Pancreas (tissue), 10 donors: ENCODE data around the gene RNF125. TPM values are rescaled to one million over a fixed set of nuclear protein-coding genes. Genes with fewer than 3 reads are reported as not detected.
A peak's percentile ranks its signal among the peaks of the same experiment; 100 is the strongest.

Source experiments
- ATAC-seq, 4 donors: fragments of 200-7000 bp; cut with Tn5 transposase; one replicate each; pipeline versions ENCODE4 v1.8.0 to v1.9.1; 2020; ENCODE audit warnings: mild to moderate bottlenecking in 4 of 4, moderate library complexity in 4 of 4
- DNase-seq, 6 donors: peaks; one replicate each; pipeline ENCODE4 v3.0.0-alpha.2; 2020
- FAIRE-seq: peaks from 2 replicates; lab custom pipeline; 2012; peaks lifted over from hg19 to GRCh38; lab: Jason Lieb, UNC
- H3K27ac ChIP-seq, 4 donors: fragments of 200-600 bp; sonication (generic); 1 replicate in 3 of 4; 2 replicates in 1 of 4; pipeline versions ENCODE4 v1.5.0 to v1.8.0; 2020
- H3K27me3 ChIP-seq, 4 donors: fragments of 200-600 bp; one replicate each; pipeline ENCODE4 v1.8.0; 2021
- H3K36me3 ChIP-seq, 3 donors: fragments of 200-600 bp; sonication (generic) in 1 of 3; one replicate each; pipeline versions ENCODE4 v1.5.0 to v1.8.0; 2020 to 2021
- H3K4me1 ChIP-seq, 3 donors: fragments of 200-600 bp; one replicate each; pipeline ENCODE4 v1.8.0; 2021
- H3K4me3 ChIP-seq, 4 donors: fragments of 200-600 bp; sonication (generic) in 2 of 4; one replicate each; pipeline versions ENCODE4 v1.5.0 to v1.8.0; 2020 to 2021
- H3K9me3 ChIP-seq, 4 donors: fragments of 200-600 bp; one replicate each; pipeline ENCODE4 v1.8.0; 2021
- WGBS, 2 donors: extraction: QIAGEN DNeasy Blood & Tissue Kit; methylation state at CpG; one replicate each; pipeline ENCODE4 v1.1.7; 2013; 5-methylcytosine and 5-hydroxymethylcytosine counted together
- intact Hi-C, 3 donors: fragments of 100-400 bp; cut with DNase I; formaldehyde crosslinking; loops; one replicate each; pipeline versions ENCODE4 v1.11.1 to v1.14.2; 2022
- polyA plus RNA-seq, 2 donors: library from polyadenylated mRNA; stranded (reverse); fragments of 200-250 nt; gene quantifications; one replicate each; pipeline ENCODE4 v1.2.3, GENCODE V29; 2013
- total RNA-seq, 6 donors: library from RNA; stranded (reverse); fragmentation: NEBNext Ultra II Directional in 4 of 6; extraction: Animal tissue kit (Norgen Biotek cat#: 25700) in 4 of 6; gene quantifications; one replicate each; pipeline versions ENCODE4 v1.2.1 to v1.2.4, GENCODE V29; 2021 to 2023
- TF ChIP-seq, protein P1 (sequence below), 4 donors: fragments of 200-600 bp; sonication (generic) in 3 of 4; IDR thresholded peaks; one replicate each; pipeline versions ENCODE4 v1.5.0 to v1.8.0; 2021; ENCODE audit warnings: antibody characterized with exemption in 4 of 4
- donor health status: healthy with polysubstance abuse.
- donor health status: DM: no; HTN: no; CAD: no; lungs with moderate emphysema.
- donor health status: DM: no; HTN: no; CAD: no.
- donor health status: control.
- donor health status: control.
- donor health status: Bipolar disorder and iron deficiency.
- donor health status: DM: yes; HTN: yes; CAD: no.
- donor health status: DM: no; HTN: no; CAD: no.
- donor health status: DM: no; HTN: no; CAD: no.
- donor health status: DM: yes; HTN: yes; CAD: no.

Gene RNF125
- total and polyA plus RNA-seq, 8 donors: 0.92 to 3.5 (median 2.1) TPM

DNA sequence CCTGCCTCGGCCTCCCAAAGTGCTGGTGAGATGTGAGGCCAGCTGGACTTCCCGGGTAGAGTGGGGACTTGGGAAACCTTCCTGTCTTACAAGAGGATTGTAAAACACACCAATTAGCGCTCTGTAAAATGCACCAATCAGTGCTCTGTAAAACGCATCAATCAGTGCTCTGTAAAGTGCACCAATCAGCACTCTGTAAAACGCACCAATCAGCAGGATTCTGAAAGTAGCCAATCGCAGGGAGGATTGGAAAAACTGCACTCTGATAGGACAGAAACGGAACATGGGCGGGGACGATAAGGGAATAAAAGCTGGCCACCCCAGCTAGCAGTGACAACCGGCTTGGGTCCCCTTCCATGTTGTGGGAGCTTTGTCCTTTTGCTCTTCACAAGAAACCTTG lies 19.0 kb downstream of the RNF125 start:
- Histone ChIP-seq H3K27ac (no peak overlapping the region), H3K9me3 (no peaks in the 10 kb centered on the region), H3K4me3 (no peak overlapping the region), H3K4me1 (no peaks in the 10 kb centered on the region), H3K36me3 (no peaks in the 10 kb centered on the region), H3K27me3 (no peaks in the 10 kb centered on the region)
- WGBS, 2 donors: 96 to 98% methylated on average over 10 of the region's 10 CpGs
- no peak for FAIRE-seq
- no peak for ATAC-seq
- TF ChIP-seq, protein P1, sequence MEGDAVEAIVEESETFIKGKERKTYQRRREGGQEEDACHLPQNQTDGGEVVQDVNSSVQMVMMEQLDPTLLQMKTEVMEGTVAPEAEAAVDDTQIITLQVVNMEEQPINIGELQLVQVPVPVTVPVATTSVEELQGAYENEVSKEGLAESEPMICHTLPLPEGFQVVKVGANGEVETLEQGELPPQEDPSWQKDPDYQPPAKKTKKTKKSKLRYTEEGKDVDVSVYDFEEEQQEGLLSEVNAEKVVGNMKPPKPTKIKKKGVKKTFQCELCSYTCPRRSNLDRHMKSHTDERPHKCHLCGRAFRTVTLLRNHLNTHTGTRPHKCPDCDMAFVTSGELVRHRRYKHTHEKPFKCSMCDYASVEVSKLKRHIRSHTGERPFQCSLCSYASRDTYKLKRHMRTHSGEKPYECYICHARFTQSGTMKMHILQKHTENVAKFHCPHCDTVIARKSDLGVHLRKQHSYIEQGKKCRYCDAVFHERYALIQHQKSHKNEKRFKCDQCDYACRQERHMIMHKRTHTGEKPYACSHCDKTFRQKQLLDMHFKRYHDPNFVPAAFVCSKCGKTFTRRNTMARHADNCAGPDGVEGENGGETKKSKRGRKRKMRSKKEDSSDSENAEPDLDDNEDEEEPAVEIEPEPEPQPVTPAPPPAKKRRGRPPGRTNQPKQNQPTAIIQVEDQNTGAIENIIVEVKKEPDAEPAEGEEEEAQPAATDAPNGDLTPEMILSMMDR (IDR thresholded peaks at IDR 0.05): no peak
- no peak for DNase-seq
- intact Hi-C loops: no loop called here

- TF ChIP-seq, protein P1 (IDR thresholded peaks at IDR 0.05): no peak
- H3K4me3 ChIP-seq: no peak overlapping the region
- ATAC-seq: peak in 1 of 4 donors; percentile 25
- intact Hi-C loops: no loop called here
- FAIRE-seq: no peak
- H3K9me3 ChIP-seq: no peaks in the 10 kb centered on the region
- WGBS, 2 donors: 73 to 80% methylated on average over 3 of the region's 3 CpGs
- H3K27ac ChIP-seq: no peak overlapping the region
- no peaks in the 10 kb centered on the region for H3K4me1 ChIP-seq
- H3K27me3 ChIP-seq: no peaks in the 10 kb centered on the region
- H3K36me3 ChIP-seq: no peaks in the 10 kb centered on the region
- DNase-seq: no peak
Measured at GRCh38 chr18:32040936-32041335, 22.3 kb downstream of the RNF125 start.

GRCh38 chr18:32042337-32042736 lies 23.7 kb downstream of the RNF125 start:
- ATAC-seq: no peak
- no peaks in the 10 kb centered on the region for H3K4me1 ChIP-seq
- H3K27me3 ChIP-seq: no peaks in the 10 kb centered on the region
- no peaks in the 10 kb centered on the region for H3K9me3 ChIP-seq
- no peak overlapping the region for H3K4me3 ChIP-seq
- TF ChIP-seq, protein P1 (IDR thresholded peaks at IDR 0.05): no peak
- DNase-seq: no peak
- no peaks in the 10 kb centered on the region for H3K36me3 ChIP-seq
- H3K27ac ChIP-seq: no peak overlapping the region
- intact Hi-C loops: no loop called here
- no peak for FAIRE-seq

DNA sequence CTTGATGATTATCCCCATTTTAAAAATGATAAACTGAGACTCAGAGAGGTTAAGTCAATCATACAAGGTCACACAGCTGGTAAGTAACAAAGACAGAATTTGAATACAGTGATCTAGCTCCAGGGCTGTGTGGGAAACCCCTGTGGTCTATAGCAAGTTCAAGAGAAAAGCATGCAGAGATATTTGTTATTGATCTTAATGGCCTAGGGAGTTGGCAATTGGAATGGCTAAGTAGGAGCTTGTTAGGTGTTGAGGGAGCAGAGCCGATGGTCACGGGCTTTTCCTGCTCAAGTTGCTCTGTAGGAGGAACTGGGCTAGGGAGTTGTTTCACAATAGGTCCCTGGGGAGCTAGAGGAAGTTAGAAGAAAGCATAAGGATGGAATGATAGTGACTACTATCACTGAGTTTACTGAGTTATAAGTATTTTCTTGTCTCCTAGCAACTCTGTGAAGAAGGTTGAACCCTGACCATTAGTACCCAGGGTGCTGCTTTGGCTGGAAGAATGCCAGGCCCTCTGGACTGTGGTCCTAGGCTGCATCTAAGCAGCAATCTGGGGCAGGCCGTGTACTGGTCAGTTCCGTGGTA lies 30.0 kb downstream of the RNF125 start:
- TF ChIP-seq, protein P1 (IDR thresholded peaks at IDR 0.05): no peak
- Histone ChIP-seq H3K27ac (peak overlapping the region in 2 of 4 donors; percentile 8 to 36), H3K4me3 (no peak overlapping the region), H3K4me1 (peaks cover 0 to 8% (median 0%) of the 10 kb centered on the region in 3 donors), H3K27me3 (no peaks in the 10 kb centered on the region), H3K9me3 (no peaks in the 10 kb centered on the region), H3K36me3 (no peaks in the 10 kb centered on the region)
- intact Hi-C loops: no loop called here
- 79 to 84% methylated on average over 4 of the region's 4 CpGs for WGBS, 2 donors
- peak in 2 of 6 donors; percentile 24 to 29 for DNase-seq
- peak in 3 of 4 donors; percentile 64 to 86 (median 83) for ATAC-seq
- FAIRE-seq: no peak

DNA sequence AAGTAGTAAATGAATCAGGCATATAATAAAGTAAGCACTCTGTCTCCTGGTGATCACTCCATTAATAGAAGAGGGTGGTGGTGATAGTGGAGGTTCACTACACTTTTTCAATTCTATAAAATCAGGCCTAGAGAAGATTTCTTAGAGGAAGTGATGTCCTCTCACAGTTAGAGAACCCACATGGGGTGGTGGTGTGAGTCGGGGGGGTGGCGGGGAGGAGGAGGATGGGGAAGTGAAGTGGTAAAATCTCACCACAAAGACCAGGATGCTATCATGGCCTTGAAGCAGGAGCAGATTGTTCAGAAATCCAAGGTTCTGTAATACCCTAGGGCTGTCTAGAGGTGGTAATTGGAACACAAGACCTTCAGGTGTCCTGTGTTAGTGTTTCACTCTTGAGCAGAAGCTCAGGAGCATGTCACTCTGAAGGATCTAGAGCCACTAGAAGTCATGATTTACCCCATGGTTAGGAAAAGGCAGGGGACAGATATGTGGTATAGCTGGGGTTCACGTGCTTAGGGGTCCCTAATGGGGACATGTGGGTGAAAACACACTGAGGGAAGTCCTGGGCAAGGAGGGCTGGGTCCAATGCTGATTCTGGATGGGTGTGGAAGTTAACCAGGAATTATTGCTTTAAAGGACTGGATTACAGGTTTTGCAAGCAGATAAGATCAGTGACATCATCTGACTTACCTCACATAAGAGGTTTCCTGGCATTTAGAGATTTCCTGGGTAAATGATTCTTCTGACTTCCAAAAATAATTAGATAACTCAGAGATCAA lies 31.0 kb downstream of the RNF125 start:
- Histone ChIP-seq H3K27me3 (no peaks in the 10 kb centered on the region), H3K9me3 (no peaks in the 10 kb centered on the region), H3K4me3 (no peak overlapping the region), H3K27ac (peak overlapping the region in 1 of 4 donors; percentile 8), H3K36me3 (no peaks in the 10 kb centered on the region), H3K4me1 (peaks cover 0 to 8% (median 0%) of the 10 kb centered on the region in 3 donors)
- FAIRE-seq: no peak
- intact Hi-C loops: no loop called here
- peak in 3 of 4 donors; percentile 39 to 77 (median 62) for ATAC-seq
- WGBS, 2 donors: 88 to 97% methylated on average over 3 of the region's 3 CpGs
- TF ChIP-seq, protein P1 (IDR thresholded peaks at IDR 0.05): no peak
- DNase-seq: peak in 1 of 6 donors; percentile 45
